Renal cortex interstitium (tissue), 11 donors: ENCODE data around the gene ARHGAP21. TPM values are rescaled to one million over a fixed set of nuclear protein-coding genes. Genes with fewer than 3 reads are reported as not detected.
"Not testable (repeated sequence)": the region's sequence is repeated elsewhere in the genome, so short reads cannot be mapped to it uniquely, and the experiment has no call there.

Experiments used
- DNase-seq, 11 donors: peaks; one replicate each; pipeline ENCODE4 v3.0.0-alpha.2; 2013; ENCODE audit warnings: low read depth in 9 of 11, low spot score in 4 of 11; ENCODE audit errors: extremely low read depth in 1 of 11
- polyA plus RNA-seq, 3 donors: library from polyadenylated mRNA; unstranded; fragments of 120-200 nt; gene quantifications; one replicate each; pipeline ENCODE4 v1.2.1, GENCODE V29; 2013; ENCODE audit not compliant: insufficient read length in 3 of 3

The ARHGAP21 gene
- polyA plus RNA-seq, 3 donors, result 81.1 to 91.0 (median 82.9) TPM

DNA sequence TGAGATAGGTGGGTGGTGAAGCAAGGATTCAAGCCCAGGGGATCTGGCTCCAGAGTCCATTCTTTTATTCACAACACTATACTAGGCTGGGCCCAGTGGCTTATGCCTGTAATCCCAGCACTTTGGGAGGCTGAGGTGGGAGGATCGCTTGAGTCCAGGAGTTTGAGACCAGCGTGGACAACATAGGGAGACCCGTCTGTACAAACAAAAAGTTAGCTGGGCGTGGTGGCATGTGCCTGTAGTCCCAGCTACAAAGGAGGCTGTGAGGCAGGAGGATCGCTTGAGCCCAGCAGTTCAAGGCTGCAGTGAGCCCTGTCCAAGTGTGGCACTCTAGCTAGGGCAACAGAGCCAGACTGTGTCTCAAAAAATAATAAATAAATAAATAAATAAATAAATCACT, 2.3 kb upstream of the ARHGAP21 start:
- not testable (repeated sequence) for DNase-seq

DNA sequence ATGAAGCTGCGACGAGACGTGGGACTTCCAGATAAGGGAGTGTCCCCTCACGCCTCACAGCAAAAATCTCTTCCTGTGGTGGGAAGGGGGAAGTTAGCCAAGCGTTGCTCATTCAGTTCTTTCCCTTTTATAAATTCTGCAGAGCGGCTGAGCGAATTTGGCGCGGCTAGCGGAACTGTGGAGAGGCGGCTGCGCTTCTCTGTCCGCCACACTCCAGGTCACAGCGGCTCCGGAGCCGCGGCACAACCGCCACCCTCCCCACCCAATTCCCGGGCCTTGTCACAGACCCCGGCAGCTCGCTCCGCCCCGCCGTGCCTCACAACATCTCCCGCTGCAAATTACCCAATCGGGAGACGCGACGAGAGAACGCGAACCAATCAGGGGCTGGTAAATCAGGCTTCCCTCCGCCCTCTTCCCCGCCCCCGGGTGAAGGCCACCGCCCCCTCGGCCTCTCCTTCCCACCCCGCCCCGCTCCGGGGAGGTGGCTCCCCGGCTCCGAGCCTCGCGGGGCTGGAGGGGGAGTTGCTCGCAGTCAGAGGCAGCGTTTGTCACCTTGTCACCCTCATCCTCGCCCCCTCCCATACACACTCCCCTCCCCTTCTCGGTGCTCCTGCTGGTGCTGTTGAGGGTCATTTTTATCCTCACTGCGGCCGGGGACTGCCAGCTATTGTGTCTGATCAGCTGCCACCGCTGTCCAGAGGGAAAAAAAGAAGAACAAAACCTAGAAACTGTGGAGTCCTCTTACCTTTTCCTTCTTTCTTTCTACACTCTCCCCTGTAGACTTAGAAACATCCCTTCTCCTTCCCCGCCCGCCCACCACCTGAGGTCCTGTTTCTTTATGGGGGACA, 918 bp upstream of the ARHGAP21 start:
- peak; percentile 93 to 97 (median 96) for DNase-seq

DNA sequence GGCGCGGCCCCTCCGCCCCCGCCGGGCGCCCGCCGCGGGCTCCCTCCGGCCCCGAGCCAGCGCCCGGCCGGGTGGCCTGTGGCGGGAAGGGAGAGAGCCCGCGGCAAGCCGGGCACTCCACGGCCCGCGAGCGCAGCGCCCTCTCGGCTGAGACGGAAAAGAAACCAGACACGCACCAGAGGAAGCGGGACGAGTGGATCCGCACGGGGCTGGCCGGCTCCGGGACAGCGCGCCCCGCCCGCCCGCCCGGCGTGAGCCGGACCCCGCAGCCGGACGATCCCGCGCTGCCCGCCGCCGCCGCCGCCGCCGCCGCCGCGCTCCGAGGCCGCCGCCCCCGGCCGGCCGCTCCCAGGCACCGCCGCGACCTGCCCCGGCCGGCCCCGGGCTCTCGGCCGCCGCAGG, 300 bp downstream of the ARHGAP21 start:
- DNase-seq, result peak in 2 of 11 donors; percentile 18 to 19

DNA sequence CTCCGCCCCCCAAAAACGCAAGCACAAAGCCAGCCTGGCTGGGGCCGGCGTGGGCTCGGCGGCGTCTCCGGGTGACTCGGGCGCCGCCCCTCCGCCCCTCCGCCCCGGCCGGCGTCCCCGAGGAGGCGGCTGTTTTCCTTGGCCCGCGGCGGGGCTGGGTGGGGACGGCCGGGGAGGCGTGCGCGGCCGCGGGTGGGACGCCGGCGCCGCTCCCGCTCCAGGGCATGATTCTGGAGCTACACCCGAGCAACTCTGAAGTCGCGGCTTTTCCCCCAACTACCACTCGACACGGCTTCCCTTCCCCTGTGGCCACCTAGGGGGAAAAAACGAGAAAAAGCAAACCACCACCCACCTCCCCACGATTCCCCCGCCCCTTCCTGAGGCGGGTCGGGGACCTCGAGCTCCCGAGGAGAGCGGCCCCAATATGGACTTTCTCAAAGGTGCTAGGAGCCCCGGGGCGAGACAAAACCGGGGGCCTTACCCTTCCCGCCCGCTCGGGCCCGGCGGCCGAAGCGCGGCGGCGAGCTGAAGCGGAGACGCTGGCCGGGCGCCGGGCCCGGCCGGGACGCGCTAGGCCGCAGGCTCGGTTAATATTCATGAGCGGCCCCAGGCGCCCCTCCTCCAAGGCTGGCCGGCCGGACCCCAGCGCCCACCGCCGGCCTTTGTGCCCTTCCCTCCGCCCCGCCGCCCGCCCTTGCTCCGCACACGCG, 856 bp downstream of the ARHGAP21 start:
- DNase-seq, result peak in 4 of 11 donors; percentile 43 to 54 (median 46)

DNA sequence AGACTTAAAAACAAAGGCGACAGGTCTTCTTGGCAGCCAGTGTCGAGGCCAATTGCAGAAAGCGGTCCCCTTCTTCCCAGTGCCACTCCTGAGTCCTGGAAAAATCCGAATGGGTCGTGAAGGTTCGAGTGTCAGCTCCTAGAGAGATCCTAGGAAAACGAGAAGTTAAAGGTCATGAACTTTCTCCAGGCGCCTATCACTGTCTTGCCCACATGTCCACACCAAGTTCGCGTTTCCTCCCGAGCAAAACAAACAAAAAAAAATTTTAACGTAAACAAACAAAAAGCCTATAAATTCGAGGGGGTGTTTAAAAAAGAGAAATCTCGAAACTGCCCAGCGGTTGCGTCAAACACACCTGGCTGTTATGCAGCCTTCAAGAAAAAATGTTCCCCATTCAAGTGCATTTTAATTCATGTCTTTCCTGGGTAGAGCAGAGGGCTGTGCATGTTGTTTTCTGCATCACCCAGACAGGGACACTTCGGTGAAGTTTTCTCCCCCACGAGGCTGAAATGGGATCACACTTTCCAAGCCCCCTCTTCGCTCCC, 1.5 kb downstream of the ARHGAP21 start:
- DNase-seq, result peak in 1 of 11 donors; percentile 9

DNA sequence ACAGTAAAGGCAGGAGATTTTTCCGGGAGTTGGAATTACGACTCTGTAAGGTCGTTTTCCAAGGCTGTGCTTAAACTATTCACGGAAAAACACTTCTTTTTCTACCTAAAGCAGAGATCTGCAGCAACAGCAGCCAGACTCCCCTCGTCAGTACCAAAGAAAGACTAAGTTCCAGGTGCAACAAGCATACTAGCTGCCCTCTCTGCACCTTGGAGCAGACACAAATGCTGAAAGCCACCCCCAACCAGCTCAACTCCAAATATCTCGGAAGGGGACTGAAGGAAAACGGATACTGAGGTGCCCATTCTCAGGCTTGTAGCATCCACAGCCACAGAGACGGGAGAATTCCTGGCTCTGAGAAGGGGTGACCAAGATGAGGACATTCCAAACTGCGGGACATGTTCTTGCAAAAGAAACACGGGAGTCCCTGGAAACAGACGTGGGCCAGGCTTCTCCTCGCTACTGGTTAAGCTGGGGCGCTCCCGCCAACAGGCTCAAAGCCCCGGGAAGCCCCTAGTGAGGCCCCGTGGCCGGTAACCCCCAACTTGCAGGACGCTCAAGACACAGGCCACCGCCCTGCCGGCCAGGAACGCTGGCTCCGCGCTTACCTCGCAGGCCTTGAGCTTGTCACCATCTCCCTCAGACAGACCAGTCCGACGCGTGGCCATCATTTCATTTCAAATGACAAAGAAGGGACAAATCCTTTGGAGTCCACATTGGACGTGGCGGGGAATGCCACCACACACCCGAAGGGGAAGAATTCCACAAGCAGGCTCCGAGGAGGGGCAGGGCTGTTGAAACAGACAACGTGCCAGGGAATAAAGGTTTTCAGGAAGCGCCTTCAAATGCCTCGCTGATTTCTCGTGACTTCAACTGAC, 2.2 kb downstream of the ARHGAP21 start:
- peak in 2 of 11 donors; percentile 11 to 13 for DNase-seq

DNA sequence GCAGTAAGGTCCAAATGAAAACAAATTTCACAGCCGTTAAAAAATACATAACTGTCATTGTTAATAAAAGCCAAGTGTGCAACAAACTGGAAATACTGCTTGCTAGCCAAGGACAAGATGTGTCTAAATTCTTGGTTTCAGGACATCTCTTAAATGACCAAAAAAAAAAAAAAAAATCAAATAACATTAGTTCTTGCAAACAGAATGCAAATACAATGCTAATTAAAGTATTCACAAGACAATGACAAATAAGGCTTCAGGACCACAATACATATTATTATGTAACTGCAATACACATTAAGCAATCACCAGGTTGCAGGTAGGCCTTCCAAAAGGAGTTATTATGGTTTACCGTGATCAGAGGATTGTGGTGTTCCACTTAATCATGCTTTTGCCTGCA, 3.6 kb downstream of the ARHGAP21 start:
- DNase-seq, result no peak

DNA sequence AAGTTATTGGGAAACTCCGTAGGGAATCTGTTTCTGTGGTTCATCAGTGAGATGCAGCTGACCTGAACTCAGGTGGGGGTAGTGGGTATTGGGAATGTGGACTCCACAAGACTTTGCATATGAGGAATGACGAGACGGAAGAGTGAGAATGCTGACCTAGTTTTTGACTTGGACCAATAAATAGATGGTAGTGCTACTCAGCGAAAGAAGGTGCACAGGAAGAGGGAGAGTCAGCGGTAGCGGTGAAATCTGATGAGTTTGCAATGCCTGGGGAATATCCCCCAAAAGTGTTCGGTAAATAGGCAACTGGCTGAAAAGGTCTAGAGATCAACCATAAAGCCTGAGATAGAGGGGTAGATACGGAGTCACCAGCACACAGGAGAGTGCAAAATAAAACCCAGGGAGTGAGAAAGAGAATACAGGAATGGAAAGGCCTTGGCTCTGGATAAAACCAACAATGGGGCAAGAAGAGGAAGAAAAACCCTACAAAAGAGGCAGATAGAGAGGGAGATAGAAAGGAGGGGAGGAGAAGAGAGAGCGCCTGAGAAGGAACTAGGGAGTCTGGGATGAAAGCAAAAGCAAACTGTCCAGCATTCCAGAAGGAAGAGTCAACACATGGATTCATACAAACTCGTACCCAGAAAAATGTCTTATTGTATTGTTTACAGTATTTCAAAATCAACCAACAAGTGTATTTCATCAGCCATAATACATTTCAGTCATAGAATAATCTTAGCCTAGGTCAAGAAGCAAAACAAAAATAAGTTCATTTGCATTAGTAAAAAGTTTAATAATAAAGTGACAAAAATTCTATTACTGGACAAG, 5.4 kb downstream of the ARHGAP21 start:
- DNase-seq, result no peak

DNA sequence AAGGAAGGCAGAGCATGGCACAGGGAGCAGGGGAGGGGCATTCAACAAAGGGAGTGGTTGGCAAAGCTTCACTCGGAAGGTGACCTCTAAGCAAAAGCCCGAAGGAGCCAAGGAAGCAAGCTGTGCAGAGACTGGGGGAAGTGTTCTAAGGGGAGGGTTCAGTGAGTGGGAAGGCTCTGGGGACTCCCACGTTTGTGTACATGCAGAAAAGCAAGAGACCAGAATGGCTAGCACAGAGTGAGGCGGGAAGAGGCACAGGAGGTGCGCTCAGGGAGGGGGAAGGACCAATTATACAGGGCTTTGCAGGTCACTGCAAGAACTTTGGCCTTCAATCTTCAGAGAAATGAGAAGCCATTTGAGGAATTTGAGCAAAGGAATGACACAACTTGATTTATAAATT, 7.4 kb downstream of the ARHGAP21 start:
- DNase-seq, result no peak

DNA sequence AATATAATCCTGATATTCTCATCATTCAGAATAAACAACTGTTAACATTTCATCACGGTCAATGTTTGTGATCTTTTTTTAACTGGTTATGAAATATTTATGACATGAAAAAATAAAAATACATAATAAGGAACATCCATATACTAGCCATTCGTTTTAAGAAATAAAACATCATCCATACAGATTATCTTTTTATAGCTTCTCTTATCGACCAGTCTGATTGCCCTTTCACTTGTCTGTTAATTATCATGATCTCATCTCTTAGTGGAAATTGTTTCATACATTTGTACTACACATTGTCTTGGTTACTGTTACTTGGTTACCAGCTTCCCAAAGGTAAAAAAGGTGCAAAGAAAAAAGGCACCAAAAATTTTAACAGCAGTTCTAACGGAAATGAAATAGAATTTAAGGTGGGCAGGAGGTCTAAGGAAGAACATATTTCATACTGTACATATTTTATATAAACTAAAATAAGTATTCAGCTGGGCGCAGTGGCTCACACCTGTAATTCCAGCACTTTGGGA, 8.4 kb downstream of the ARHGAP21 start:
- no peak for DNase-seq

DNA sequence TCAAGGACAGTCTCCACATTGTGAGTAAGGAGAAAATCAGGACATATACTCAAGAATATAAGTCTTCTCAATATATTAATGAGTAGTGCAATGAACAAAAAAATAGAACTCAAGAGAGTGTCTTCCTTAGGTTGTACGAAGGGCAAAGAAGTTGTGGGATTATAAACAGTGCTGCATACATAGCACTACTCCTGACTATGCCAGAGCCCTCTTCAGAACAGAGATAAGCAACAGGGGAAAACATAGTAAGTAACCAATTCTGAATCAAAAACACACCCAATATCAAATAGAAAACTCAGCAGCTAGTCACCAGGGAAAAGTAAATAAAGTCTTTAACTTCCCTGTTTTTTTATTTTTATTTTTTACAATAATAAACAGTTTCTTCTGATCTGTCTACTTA, 10.6 kb downstream of the ARHGAP21 start:
- DNase-seq, result no peak

DNA sequence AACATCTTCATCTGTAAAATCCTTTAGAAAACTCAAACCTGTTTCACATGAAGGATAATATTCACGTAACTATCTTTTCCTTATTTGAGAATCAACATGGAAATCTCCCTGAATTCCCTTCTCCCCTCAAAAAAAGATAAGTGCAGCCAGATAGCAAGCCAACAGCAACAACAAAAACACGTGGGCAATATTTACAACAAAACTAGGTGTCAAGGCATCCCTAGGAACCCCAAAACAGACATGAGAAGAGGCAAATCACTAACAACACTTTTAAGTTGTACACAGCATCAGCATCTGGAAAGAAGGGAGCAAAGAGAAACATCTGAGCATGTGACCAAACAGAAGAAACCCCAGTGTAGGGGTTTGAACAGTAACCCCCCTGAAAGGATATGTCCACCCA, 12.2 kb downstream of the ARHGAP21 start:
- no peak for DNase-seq

DNA sequence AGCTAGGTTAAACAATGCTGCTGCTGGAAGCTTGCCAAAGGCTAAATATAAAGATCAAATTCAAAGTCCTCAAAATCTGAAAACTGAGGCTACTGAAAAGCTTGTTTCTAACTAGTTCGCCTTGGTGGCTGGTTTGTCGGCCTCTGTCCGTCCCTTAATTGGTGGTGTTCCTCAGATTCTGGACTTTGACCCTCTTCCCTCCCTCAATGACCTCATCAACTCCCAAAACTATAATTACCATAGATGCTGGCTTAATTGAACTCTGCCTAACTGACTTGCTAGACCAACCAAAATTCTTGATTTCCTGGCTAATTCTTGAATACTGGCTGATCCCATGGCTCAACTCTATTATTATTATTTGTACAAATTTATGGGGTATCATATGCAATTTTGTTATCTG, 15.6 kb downstream of the ARHGAP21 start:
- no peak for DNase-seq

DNA sequence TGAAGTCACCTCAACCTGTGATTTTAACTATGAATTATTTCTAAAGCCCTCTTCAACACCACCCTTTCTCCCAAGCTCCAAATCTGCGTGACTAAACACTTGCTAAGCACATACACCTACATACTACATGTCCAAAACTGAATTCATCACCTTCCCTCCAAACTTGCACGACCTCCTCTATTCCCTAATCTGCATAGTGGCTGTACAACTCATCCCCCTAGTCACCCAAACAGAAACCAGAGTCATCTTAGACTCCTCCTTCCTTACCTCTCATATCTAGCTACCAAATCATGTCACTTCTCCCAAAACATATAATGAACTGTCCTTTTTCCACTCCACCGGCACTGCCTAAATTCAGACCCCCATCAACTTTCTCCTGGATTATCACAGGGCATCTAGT, 16.2 kb downstream of the ARHGAP21 start:
- DNase-seq, result no peak

DNA sequence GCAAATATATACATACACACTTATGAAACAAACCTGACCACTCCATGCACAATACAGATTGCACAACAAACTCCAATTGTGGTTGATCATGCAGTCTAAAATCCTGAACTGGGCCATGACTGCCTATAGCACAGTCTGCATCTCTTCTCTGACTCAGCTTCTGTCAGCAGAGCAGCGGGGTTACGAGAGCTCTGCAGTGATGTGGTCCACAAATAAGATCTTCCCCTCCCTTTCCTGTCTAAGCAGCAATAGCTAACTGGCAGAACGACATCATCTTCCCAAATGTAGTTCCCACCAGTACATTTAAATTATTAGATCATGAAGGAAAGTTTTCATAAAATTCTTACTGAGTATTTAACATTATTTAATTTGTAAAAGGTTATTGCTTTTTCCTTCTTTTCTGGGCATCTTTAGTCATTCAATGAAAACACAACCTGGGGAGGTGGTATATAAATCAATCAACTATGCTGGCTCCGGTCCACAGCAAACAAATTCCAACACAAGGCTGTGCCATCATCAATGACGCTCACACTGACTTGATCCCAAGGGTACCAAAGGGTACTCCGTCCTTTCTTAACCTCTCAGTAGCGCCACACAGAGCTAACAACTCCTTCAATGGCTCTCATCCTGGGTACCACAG, 17.1 kb downstream of the ARHGAP21 start:
- no peak for DNase-seq

DNA sequence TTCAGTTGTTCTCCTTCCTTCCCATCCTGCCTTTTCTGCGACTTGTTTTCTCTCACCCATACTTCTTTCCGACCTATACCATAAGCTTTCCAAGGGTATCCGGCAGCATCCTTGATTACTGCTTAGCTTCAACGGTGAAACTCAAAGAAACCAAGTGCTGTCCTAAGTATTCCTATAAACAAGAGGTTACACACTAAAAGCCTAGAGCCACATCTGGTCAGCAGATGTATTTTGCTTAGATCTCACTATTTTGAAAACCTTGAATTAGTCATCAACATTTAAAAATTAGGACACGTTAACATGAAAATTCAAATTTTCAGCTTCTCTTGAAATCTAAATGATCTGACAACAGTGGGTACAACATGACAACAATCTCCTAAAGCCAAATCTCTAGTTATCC, 20.0 kb downstream of the ARHGAP21 start:
- no peak for DNase-seq

DNA sequence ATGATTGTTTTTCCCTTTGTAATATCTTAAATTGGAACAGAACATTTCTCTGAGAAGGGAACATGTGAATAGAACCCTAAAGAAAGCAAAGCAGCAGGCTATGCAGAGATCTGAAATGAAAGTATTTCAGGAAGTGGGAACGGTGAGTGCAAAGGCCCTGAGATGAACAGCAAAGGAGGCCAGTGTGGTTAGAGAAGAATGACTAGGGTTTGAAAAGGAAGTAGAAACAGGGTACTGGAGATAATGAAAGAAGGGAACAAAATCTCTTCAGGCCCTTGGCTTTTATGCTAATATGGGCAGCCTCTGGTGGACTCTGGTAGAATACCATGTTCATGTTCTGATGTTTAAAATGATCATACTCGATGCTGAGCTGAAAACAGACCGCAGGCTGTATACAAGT, 22.2 kb downstream of the ARHGAP21 start:
- no peak for DNase-seq

DNA sequence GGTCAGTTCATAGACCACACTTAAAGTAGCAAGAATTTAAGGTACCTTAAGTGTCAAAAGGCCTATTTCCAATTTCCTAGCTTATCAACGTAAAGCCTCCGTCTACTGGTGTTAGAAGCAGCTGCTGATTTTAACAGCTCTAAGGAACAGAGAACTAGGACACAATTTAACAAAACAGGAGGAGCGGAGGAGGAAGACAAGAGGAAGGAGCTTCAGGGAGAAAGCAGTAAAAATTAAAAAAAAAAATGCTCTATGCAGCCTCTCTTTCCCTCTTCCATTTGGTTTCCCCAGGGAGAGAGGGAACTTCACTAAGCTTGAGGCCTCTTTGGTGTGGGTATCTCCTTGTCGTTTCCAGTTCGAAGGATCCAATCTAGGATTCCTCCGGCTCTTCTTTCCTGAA, 22.7 kb downstream of the ARHGAP21 start:
- DNase-seq, result no peak
